ENCODE results near the gene PRODH.
"Not testable (repeated sequence)": the region's sequence is repeated elsewhere in the genome, so short reads cannot be mapped to it uniquely, and the experiment has no call there.

Gene PRODH

GRCh38 chr22:18906410-18906745 lies 29.7 kb downstream of the PRODH start:
- not testable (repeated sequence) for DNase-seq (ENCODE audit: low read depth)

GRCh38 chr22:18905540-18906409 lies 30.3 kb downstream of the PRODH start, which contains the start of gene DGCR6:
Gene DGCR6 (plus strand): TSS chr22:18906320. CDS start chr22:18906375, 55 bp downstream.
- no peak for DNase-seq (ENCODE audit: low read depth)

- DNase-seq (ENCODE audit: low read depth) = not testable (repeated sequence)
Measured at GRCh38 chr22:18896037-18896657, 39.9 kb downstream of the PRODH start.

- not testable (repeated sequence) for DNase-seq (ENCODE audit: low read depth)
Measured at GRCh38 chr22:18893775-18894174, 42.3 kb downstream of the PRODH start.

GRCh38 chr22:18890510-18891192 lies 45.4 kb downstream of the PRODH start:
- not testable (repeated sequence) for DNase-seq (ENCODE audit: low read depth)

DNA sequence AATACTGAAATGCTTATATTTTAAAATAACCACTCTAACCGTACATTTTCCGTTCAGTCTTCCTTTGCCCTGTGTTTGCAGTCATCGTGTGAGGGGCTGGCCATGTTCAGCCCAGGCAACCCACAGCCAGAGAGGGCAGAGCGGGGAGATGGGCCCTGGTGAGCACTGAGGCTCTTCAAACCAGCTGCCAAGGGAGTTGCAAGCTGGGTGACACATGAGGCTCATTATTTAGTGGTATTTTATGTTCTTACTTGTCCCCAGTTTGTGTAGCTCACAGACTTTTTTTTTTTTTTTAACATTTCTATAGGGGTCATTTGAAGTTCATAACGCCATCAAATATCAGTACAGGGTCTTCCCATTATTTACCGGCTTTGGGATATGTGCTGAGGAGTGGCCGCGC lies 48.0 kb downstream of the PRODH start:
- no peak for DNase-seq (ENCODE audit: low read depth)

DNA sequence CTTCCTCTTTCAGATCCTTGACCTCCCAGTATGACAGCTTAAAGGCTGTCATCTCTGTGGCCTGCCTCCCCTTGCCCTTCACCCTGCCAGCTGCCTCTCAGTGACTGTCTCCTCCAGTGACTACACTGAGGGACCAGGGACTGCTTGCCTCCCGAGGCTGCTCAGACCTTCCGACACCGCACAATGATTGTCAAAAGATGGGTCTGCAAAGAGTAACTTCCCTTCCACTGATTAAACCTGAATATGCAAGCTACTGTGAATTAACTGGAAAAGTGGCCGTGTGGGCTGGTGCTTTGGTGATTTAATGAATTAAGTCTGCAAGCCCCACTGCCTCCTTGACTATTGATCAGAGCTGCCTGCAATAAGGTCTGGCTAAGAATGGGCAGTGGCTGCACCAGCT lies 51.6 kb downstream of the PRODH start:
- not testable (repeated sequence) for DNase-seq (ENCODE audit: low read depth)

DNA sequence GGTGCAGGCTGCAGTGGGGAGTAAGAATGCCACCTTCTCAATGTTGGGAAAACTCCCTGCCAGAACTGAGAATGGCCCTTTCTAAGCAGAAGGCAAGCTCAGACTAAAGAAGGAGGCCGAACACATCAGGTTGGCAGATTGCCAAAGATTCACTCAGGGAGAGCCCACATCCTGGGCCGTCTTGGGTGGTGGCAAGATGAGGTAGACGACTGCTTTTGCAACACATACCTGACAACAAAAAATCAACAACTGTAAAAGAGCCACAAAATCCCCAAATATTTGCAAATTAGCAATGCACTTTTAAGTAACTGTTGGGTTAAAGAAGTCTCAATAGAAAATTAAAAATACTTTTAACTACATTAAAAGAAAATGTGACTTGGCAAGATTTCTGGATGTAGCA lies 54.8 kb downstream of the PRODH start:
- DNase-seq (ENCODE audit: low read depth) = peak; percentile 21
